HepG2 (cell line): ENCODE measurements around the gene SLCO6A1. TPM values are rescaled to one million over a fixed set of nuclear protein-coding genes. Genes with fewer than 3 reads are reported as not detected.

Experiments
- ATAC-seq: fragments of 200-7000 bp; cut with Tn5 transposase; 3 replicates; pipeline ENCODE4 v1.9.1; 2020; ENCODE audit warnings: mild to moderate bottlenecking, moderate library complexity
- BruUV-seq: library from RNA; stranded (reverse); fragments of 400-500 nt; replicated peaks from 2 replicates; lab custom pipeline; 2021; lab: Mats Ljungman, UMichigan
- CTCF ChIA-PET: fragments of 300-600 bp; formaldehyde crosslinking; extraction: SDS; loops from one replicate; lab custom pipeline; 2021; ENCODE audit warnings: low total read pairs, inconsistent platforms, low intra/inter-chr PET ratio; lab: Yijun Ruan, JAX
- POLR2A ChIA-PET: fragments of 350-600 bp; sonication (Branson Sonifier 250); formaldehyde crosslinking; loops from one replicate; lab custom pipeline; 2020; ENCODE audit warnings: antibody characterized with exemption, inconsistent platforms; lab: Yijun Ruan, JAX
- DNase-seq: peaks from one replicate; pipeline ENCODE4 v3.0.0-alpha.2; 2015; ENCODE audit warnings: low spot score
- FAIRE-seq: peaks from 3 replicates; lab custom pipeline; 2011; peaks lifted over from hg19 to GRCh38; lab: Jason Lieb, UNC
- H2AFZ ChIP-seq: one replicate; pipeline ENCODE4 v1.6.1; 2011; ENCODE audit warnings: low read length, inconsistent platforms
- H3K27ac ChIP-seq: fragments of 300-600 bp; 3 replicates; pipeline ENCODE4 v1.8.0; 2011; ENCODE audit warnings: mixed run types, mild to moderate bottlenecking, mixed read lengths, low read length, inconsistent platforms; ENCODE audit not compliant: insufficient read depth; ENCODE audit errors: extremely low read length
- H3K27me3 ChIP-seq, 2 experiments: fragments of 200-600 bp in 1 of 2; 2 replicates in 1 of 2; 3 replicates in 1 of 2; pipeline versions ENCODE4 v1.6.0 to v1.8.0; 2011; ENCODE audit warnings: low read length in 2 of 2, mild to moderate bottlenecking in 2 of 2, moderate library complexity in 2 of 2, inconsistent platforms in 1 of 2; ENCODE audit not compliant: insufficient read depth in 2 of 2, control insufficient read depth in 1 of 2
- H3K36me3 ChIP-seq, 2 experiments: fragments of 200-600 bp in 1 of 2; replicated peaks in 1 of 2; 2 replicates in 1 of 2; 3 replicates in 1 of 2; pipeline versions ENCODE4 v1.5.1 to v1.8.0; 2011; ENCODE audit warnings: low read length in 2 of 2, inconsistent platforms in 1 of 2; ENCODE audit not compliant: insufficient read depth in 2 of 2, control insufficient read depth in 1 of 2
- H3K4me1 ChIP-seq: 2 replicates; pipeline ENCODE4 v1.5.1; 2012; ENCODE audit warnings: low read length, inconsistent platforms; ENCODE audit not compliant: insufficient read depth
- H3K4me2 ChIP-seq: 2 replicates; pipeline ENCODE4 v1.6.0; 2011; ENCODE audit warnings: low read depth, low read length, inconsistent platforms
- H3K4me3 ChIP-seq, 3 experiments: fragments of 200-600 bp in 1 of 3; sonication (generic), shearing (Covaris generic) in 1 of 3; replicated peaks in 1 of 3; 2 replicates each; pipeline ENCODE4 v1.5.1; 2011 to 2016; ENCODE audit warnings: low read length in 3 of 3, inconsistent platforms in 2 of 3, low read depth in 2 of 3, mild to moderate bottlenecking in 2 of 3, control low read depth in 1 of 3, mixed read lengths in 1 of 3; ENCODE audit not compliant: insufficient read depth in 1 of 3
- H3K79me2 ChIP-seq: one replicate; pipeline ENCODE4 v1.6.1; 2011; ENCODE audit warnings: low read length, inconsistent platforms; ENCODE audit not compliant: insufficient read depth
- H3K9ac ChIP-seq: 2 replicates; pipeline ENCODE4 v1.6.0; 2011; ENCODE audit warnings: mild to moderate bottlenecking, low read depth, low read length, inconsistent platforms; ENCODE audit not compliant: insufficient read depth
- H3K9me3 ChIP-seq: 2 replicates; pipeline ENCODE4 v1.5.1; 2012; ENCODE audit warnings: mild to moderate bottlenecking, low read length
- H4K20me1 ChIP-seq: 2 replicates; pipeline ENCODE4 v1.6.0; 2011; ENCODE audit warnings: inconsistent platforms, mild to moderate bottlenecking, low read length, moderate library complexity; ENCODE audit not compliant: insufficient read depth
- GABPA ChIP-seq, 2 experiments: IDR thresholded peaks; 2 replicates each; pipeline ENCODE4 v1.6.1; 2011 to 2016; ENCODE audit warnings: low read depth in 2 of 2, low read length in 1 of 2, missing biosample characterization in 1 of 2, missing genetic modification characterization in 1 of 2
- TRIM24 ChIP-seq: sonication (generic); formaldehyde crosslinking; IDR thresholded peaks from 2 replicates; pipeline ENCODE4 v1.8.0; 2022; ENCODE audit warnings: mild to moderate bottlenecking, missing genetic modification reagents
- ZNF777 ChIP-seq: sonication (generic); formaldehyde crosslinking; IDR thresholded peaks from 2 replicates; pipeline ENCODE4 v1.4.0; 2020; ENCODE audit warnings: missing genetic modification reagents
- ZNF800 ChIP-seq: sonication (generic); formaldehyde crosslinking; IDR thresholded peaks from 2 replicates; pipeline ENCODE4 v1.4.0; 2020; ENCODE audit warnings: missing genetic modification reagents
- WGBS: methylation state at CpG from one replicate; pipeline ENCODE4 v1.1.6; 2017; ENCODE audit warnings: low lambda C conversion rate; 5-methylcytosine and 5-hydroxymethylcytosine counted together
- in situ Hi-C: cut with HindIII; loops from 2 replicates; pipeline ENCODE4 v1.10.0; 2017; ENCODE audit warnings: low pct_unique_long_range_greater_than_20kb; ENCODE audit not compliant: extremely low pct_ligation_motif_present
- intact Hi-C: fragments of 100-400 bp; cut with micrococcal nuclease; formaldehyde crosslinking; loops from one replicate; pipeline ENCODE4 v1.10.0; 2022; ENCODE audit not compliant: unreplicated experiment
- polyA plus RNA-seq, 8 experiments: library from polyadenylated mRNA; depleted of rRNA in 3 of 8; stranded (reverse) in 7 of 8; unstranded in 1 of 8; fragments of >200 nt; fragmentation: Illumina TruSeq in 4 of 8; extraction: Trizol in 4 of 8; gene quantifications; 2 replicates each; pipeline versions ENCODE4 v1.2.1 to v1.2.3, GENCODE V29; 2011 to 2016; ENCODE audit warnings: low read depth in 4 of 8, missing spikeins in 1 of 8, mixed read lengths in 1 of 8; ENCODE audit not compliant: insufficient read depth in 1 of 8
- total RNA-seq, 5 experiments: library from RNA; depleted of rRNA; stranded (reverse); fragments of >200 nt; fragmentation: Illumina TruSeq; extraction: Trizol; gene quantifications; 2 replicates each; pipeline ENCODE4 v1.2.3, GENCODE V29; 2016; ENCODE audit warnings: low read depth in 1 of 5
- TF ChIP-seq, protein P1 (sequence below): sonication (generic); formaldehyde crosslinking; IDR thresholded peaks from 2 replicates; pipeline ENCODE4 v1.4.0; 2020; ENCODE audit warnings: mild to moderate bottlenecking, missing genetic modification reagents

Gene SLCO6A1
- total and polyA plus RNA-seq, 2 of the 13 experiments (the other 11 are each of a cell fraction or from before 2014, with no cell fraction given) = 0.31 to 0.48 TPM

DNA sequence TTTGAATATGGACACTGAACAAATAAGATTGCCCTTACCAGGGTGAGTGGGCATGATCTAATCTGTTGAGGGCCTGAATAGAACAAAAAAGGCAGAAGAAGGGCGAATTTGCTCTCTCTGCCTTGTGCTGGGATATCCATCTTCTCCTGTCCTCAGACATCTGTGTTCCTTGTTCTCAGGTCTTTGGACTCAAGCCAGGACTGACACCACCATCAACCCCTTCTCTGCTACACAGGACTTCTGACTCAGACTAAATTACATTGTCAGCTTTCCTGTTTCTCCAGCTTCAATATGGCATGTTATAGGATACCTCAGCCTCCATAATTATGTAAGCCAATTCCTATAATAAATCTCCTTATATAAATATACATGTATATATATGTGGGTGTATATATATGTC is 40.8 kb upstream of the SLCO6A1 start (continued):
- TF ChIP-seq GABPA (IDR thresholded peaks at IDR 0.05; ENCODE audit: low read depth, low read length) (no peak), GABPA (CRISPR knock-in tag; IDR thresholded peaks at IDR 0.05; ENCODE audit: low read depth) (no peak), ZNF777 (CRISPR knock-in tag) (no peak)

- TF ChIP-seq TRIM24 (no peak), ZNF800 (no peak)
- TF ChIP-seq, protein P1, sequence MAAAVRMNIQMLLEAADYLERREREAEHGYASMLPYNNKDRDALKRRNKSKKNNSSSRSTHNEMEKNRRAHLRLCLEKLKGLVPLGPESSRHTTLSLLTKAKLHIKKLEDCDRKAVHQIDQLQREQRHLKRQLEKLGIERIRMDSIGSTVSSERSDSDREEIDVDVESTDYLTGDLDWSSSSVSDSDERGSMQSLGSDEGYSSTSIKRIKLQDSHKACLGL (CRISPR knock-in tag) = no peak
- DNase-seq = no peak
- no peak overlapping the region for H2AFZ ChIP-seq
- in situ Hi-C loops (no loop called here), intact Hi-C loops (loop anchor here (2.0 to 5.0 kb wide), 2 partner anchors 600 to 688 kb away; no protein-coding TSS in a partner anchor)
- H3K79me2 ChIP-seq = no peaks in the 10 kb centered on the region
- no peaks in the 10 kb centered on the region for H3K9me3 ChIP-seq
- no peak overlapping the region for H3K4me3 ChIP-seq
- no TSS peak for BruUV-seq
- no peaks in the 10 kb centered on the region for H3K27me3 ChIP-seq
- POLR2A ChIA-PET = no interaction called here
- no peak overlapping the region for H3K9ac ChIP-seq
- H4K20me1 ChIP-seq = no peaks in the 10 kb centered on the region
- no peaks in the 10 kb centered on the region for H3K4me1 ChIP-seq
- H3K27ac ChIP-seq = no peak overlapping the region
- ATAC-seq = no peak
- CTCF ChIA-PET = no interaction called here
- 31% methylated on average over 1 of the region's 1 CpG for WGBS
- no peak overlapping the region for H3K4me2 ChIP-seq
- no peaks in the 10 kb centered on the region for H3K36me3 ChIP-seq
- no peak for FAIRE-seq
These were observed 38.2 kb upstream of the SLCO6A1 start for GRCh38 chr5:102537011-102537410.
